IMR-90 (cell line): ENCODE measurements around the gene CDC7. TPM values are rescaled to one million over a fixed set of nuclear protein-coding genes. Genes with fewer than 3 reads are reported as not detected.

Experiments
- ATAC-seq: fragments of 200-7000 bp; cut with Tn5 transposase; 2 replicates; pipeline ENCODE4 v1.9.1; 2020; ENCODE audit warnings: low read depth, mild to moderate bottlenecking, moderate library complexity
- BruUV-seq: library from RNA; stranded (reverse); fragments of 400-500 nt; replicated peaks from 2 replicates; lab custom pipeline; 2021; lab: Mats Ljungman, UMichigan
- CTCF ChIA-PET: fragments of 300-600 bp; formaldehyde crosslinking; extraction: SDS; loops from one replicate; lab custom pipeline; 2021; ENCODE audit warnings: antibody characterized with exemption; lab: Yijun Ruan, JAX
- POLR2A ChIA-PET: fragments of 300-600 bp; sonication (Branson Sonifier 250); formaldehyde crosslinking; loops from one replicate; lab custom pipeline; 2022; ENCODE audit warnings: antibody characterized with exemption; ENCODE audit not compliant: unreplicated experiment; lab: Charles Lee
- DNase-seq: peaks from one replicate; pipeline ENCODE4 v3.0.0; 2013
- H2AFZ ChIP-seq: replicated peaks from 2 replicates; pipeline ENCODE3; 2013; ENCODE audit warnings: low read length, mild to moderate bottlenecking; ENCODE audit not compliant: poor library complexity
- H2AK5ac ChIP-seq: 2 replicates; pipeline ENCODE4 v1.6.1; 2013; ENCODE audit warnings: low read depth, low read length, inconsistent platforms
- H2AK9ac ChIP-seq: replicated peaks from 2 replicates; pipeline ENCODE3; 2013; ENCODE audit warnings: mild to moderate bottlenecking, low read depth, low read length, moderate library complexity; ENCODE audit not compliant: poor library complexity
- H2BK120ac ChIP-seq: 2 replicates; pipeline ENCODE4 v1.6.1; 2013; ENCODE audit warnings: low read depth, low read length, inconsistent platforms
- H2BK15ac ChIP-seq: 3 replicates; pipeline ENCODE4 v1.6.1; 2013; ENCODE audit warnings: low read depth, low read length, inconsistent platforms
- H2BK20ac ChIP-seq: 2 replicates; pipeline ENCODE4 v1.6.1; 2013; ENCODE audit warnings: low read depth, mild to moderate bottlenecking, inconsistent platforms, low read length, moderate library complexity
- H2BK5ac ChIP-seq: 2 replicates; pipeline ENCODE4 v1.6.1; 2013; ENCODE audit warnings: mild to moderate bottlenecking, low read depth, low read length, inconsistent platforms; ENCODE audit not compliant: poor library complexity, severe bottlenecking
- H3K14ac ChIP-seq: replicated peaks from 2 replicates; pipeline ENCODE4 v1.6.1; 2013; ENCODE audit warnings: low read depth, low read length, inconsistent platforms
- H3K18ac ChIP-seq: 2 replicates; pipeline ENCODE4 v1.6.1; 2013; ENCODE audit warnings: low read depth, low read length, control low read depth
- H3K23ac ChIP-seq: 2 replicates; pipeline ENCODE4 v1.6.1; 2013; ENCODE audit warnings: low read depth, low read length, inconsistent platforms
- H3K27ac ChIP-seq: 2 replicates; pipeline ENCODE4 v1.5.1; 2013; ENCODE audit warnings: mild to moderate bottlenecking, control low read depth, low read length; ENCODE audit not compliant: insufficient read depth
- H3K27me3 ChIP-seq: 2 replicates; pipeline ENCODE4 v1.6.1; 2013; ENCODE audit warnings: low read length; ENCODE audit not compliant: control insufficient read depth, insufficient read depth
- H3K36me3 ChIP-seq: 2 replicates; pipeline ENCODE4 v1.6.1; 2013; ENCODE audit warnings: low read length, mixed read lengths; ENCODE audit not compliant: control insufficient read depth, insufficient read depth
- H3K4ac ChIP-seq: 2 replicates; pipeline ENCODE4 v1.6.1; 2013; ENCODE audit warnings: low read depth, low read length, inconsistent platforms
- H3K4me1 ChIP-seq: 2 replicates; pipeline ENCODE4 v1.6.1; 2013; ENCODE audit warnings: low read length, mixed read lengths; ENCODE audit not compliant: control insufficient read depth, insufficient read depth
- H3K4me2 ChIP-seq: 2 replicates; pipeline ENCODE4 v1.6.1; 2013; ENCODE audit warnings: low read depth, mild to moderate bottlenecking, control low read depth, low read length, moderate library complexity
- H3K4me3 ChIP-seq: 2 replicates; pipeline ENCODE4 v1.5.1; 2013; ENCODE audit warnings: low read depth, mild to moderate bottlenecking, control low read depth, low read length, moderate library complexity; ENCODE audit not compliant: insufficient read depth
- H3K56ac ChIP-seq: 2 replicates; pipeline ENCODE4 v1.6.1; 2013; ENCODE audit warnings: low read length, inconsistent platforms; ENCODE audit not compliant: insufficient read depth; ENCODE audit errors: extremely low read depth
- H3K79me1 ChIP-seq, 2 experiments: 2 replicates each; pipeline ENCODE4 v1.6.1; 2013; ENCODE audit warnings: low read length in 2 of 2, inconsistent platforms in 1 of 2, low read depth in 1 of 2
- H3K9ac ChIP-seq: 2 replicates; pipeline ENCODE4 v1.6.1; 2013; ENCODE audit warnings: low read depth, low read length, control low read depth
- H3K9me1 ChIP-seq: 2 replicates; pipeline ENCODE4 v1.6.1; 2013; ENCODE audit warnings: low read length, inconsistent platforms; ENCODE audit not compliant: insufficient read depth
- H3K9me3 ChIP-seq: 2 replicates; pipeline ENCODE4 v1.6.1; 2013; ENCODE audit warnings: low read length; ENCODE audit not compliant: control insufficient read depth, insufficient read depth
- H4K20me1 ChIP-seq: 2 replicates; pipeline ENCODE4 v1.6.1; 2013; ENCODE audit warnings: low read length, inconsistent platforms; ENCODE audit not compliant: insufficient read depth
- H4K5ac ChIP-seq: 2 replicates; pipeline ENCODE4 v1.6.1; 2013; ENCODE audit warnings: mild to moderate bottlenecking, low read depth, low read length, control low read depth
- H4K8ac ChIP-seq, 2 experiments: 2 replicates each; pipeline ENCODE4 v1.6.1; 2013; ENCODE audit warnings: low read depth in 2 of 2, low read length in 2 of 2, control low read depth in 1 of 2, inconsistent platforms in 1 of 2
- H4K91ac ChIP-seq: 2 replicates; pipeline ENCODE4 v1.6.1; 2013; ENCODE audit warnings: low read depth, low read length, inconsistent platforms; ENCODE audit not compliant: insufficient read depth
- MXI1 ChIP-seq: IDR thresholded peaks from 2 replicates; pipeline ENCODE4 v1.6.1; 2012; ENCODE audit warnings: low read depth, mild to moderate bottlenecking, low read length, moderate library complexity, borderline replicate concordance
- WGBS, 2 experiments: methylation state at CpG; one replicate each; pipeline versions ENCODE4 v1.1.5 to v1.1.7; 2013; ENCODE audit warnings: missing lambda C conversion rate in 2 of 2; ENCODE audit not compliant: insufficient read length in 1 of 2; ENCODE audit errors: extremely low coverage in 2 of 2; 5-methylcytosine and 5-hydroxymethylcytosine counted together
- dilution Hi-C: fragments of 300-500 bp; cut with HindIII; formaldehyde crosslinking; loops from one replicate; pipeline ENCODE4 v1.14.3; 2018; ENCODE audit warnings: low sequenced_read_pairs; ENCODE audit not compliant: unreplicated experiment
- in situ Hi-C: fragments of 300-500 bp; cut with MboI; formaldehyde crosslinking; loops from 3 replicates; pipeline ENCODE4 v1.14.3; 2019; ENCODE audit warnings: low sequenced_read_pairs, inconsistent platforms, mixed read lengths
- intact Hi-C: fragments of 100-400 bp; cut with micrococcal nuclease; formaldehyde crosslinking; loops from 2 replicates; pipeline ENCODE4 v1.10.0; 2022
- polyA plus RNA-seq, 3 experiments: library from polyadenylated mRNA; depleted of rRNA; stranded (reverse); fragments of >200 nt; gene quantifications; 2 replicates each; pipeline ENCODE4 v1.2.3, GENCODE V29; 2012; ENCODE audit warnings: low replicate concordance in 1 of 3
- total RNA-seq: library from RNA; depleted of rRNA; stranded (reverse); fragments of >200 nt; gene quantifications from 2 replicates; pipeline ENCODE4 v1.2.3, GENCODE V29; 2012

The CDC7 gene
- total and polyA plus RNA-seq, 2 of the 4 experiments (the other 2 are of a cell fraction): 4.3 to 4.7 TPM

- Histone ChIP-seq H2BK5ac (no peak overlapping the region), H3K18ac (no peak overlapping the region), H2BK20ac (no peak overlapping the region), H4K91ac (no peak overlapping the region), H3K79me1 (no peaks in the 10 kb centered on the region), H3K9me3 (no peaks in the 10 kb centered on the region), H3K4me2 (no peak overlapping the region), H2BK15ac (no peak overlapping the region), H3K27me3 (peaks cover 42% of the 10 kb centered on the region), H3K56ac (no peak overlapping the region), H2AFZ (no peak overlapping the region), H2BK120ac (no peak overlapping the region), H3K9ac (no peak overlapping the region), H3K4ac (no peak overlapping the region), H3K9me1 (peaks cover 3% of the 10 kb centered on the region; the same call in 1 of the 2 replicates), H4K20me1 (no peaks in the 10 kb centered on the region), H4K8ac (no peak overlapping the region), H4K5ac (no peak overlapping the region), H3K36me3 (no peaks in the 10 kb centered on the region), H3K4me1 (peaks cover 7% of the 10 kb centered on the region), H3K14ac (no peak overlapping the region), H2AK9ac (no peak overlapping the region), H3K4me3 (no peak overlapping the region), H2AK5ac (no peak overlapping the region), H3K27ac (no peak overlapping the region), H3K23ac (no peak overlapping the region)
- ChIA-PET POLR2A (no interaction called here), CTCF (interaction anchor here (0.7 to 1.0 kb wide), 2 partner anchors 26 to 32 kb away, joined by 3 read pairs; no protein-coding TSS in a partner anchor)
- in situ Hi-C loops: no loop called here
- TF ChIP-seq MXI1: no peak
- no CpG with 5 or more reads among the region's 2 CpGs for WGBS, 2 experiments
- intact Hi-C loops: loop anchor here (2.0 to 5.0 kb wide), 2 partner anchors 37 to 189 kb away; no protein-coding TSS in a partner anchor
- dilution Hi-C loops: no loop called here
- no TSS peak for BruUV-seq
- DNase-seq (no peak), ATAC-seq (no peak)
Observed at GRCh38 chr1:91537987-91538304, 37.3 kb downstream of the CDC7 start.
